HepG2 (cell line): ENCODE data around the gene RREB1. TPM values are rescaled to one million over a fixed set of nuclear protein-coding genes. Genes with fewer than 3 reads are reported as not detected.
A peak's percentile ranks its signal among the peaks of the same experiment; 100 is the strongest.

Source experiments
- FOXA3 ChIP-seq: IDR thresholded peaks from 2 replicates; pipeline ENCODE4 v1.6.1; 2016; ENCODE audit warnings: missing genetic modification reagents, missing compliant biosample characterization
- JUNB ChIP-seq: sonication (generic); formaldehyde crosslinking; IDR thresholded peaks from 2 replicates; pipeline ENCODE4 v1.8.0; 2022; ENCODE audit warnings: missing genetic modification reagents, mild to moderate bottlenecking, borderline replicate concordance
- LRRFIP1 ChIP-seq: sonication (generic); formaldehyde crosslinking; conservative IDR thresholded peaks from 2 replicates; pipeline ENCODE4 v1.4.0; 2020; ENCODE audit warnings: missing genetic modification reagents
- MIER3 ChIP-seq: IDR thresholded peaks from 2 replicates; pipeline ENCODE4 v1.6.1; 2016; ENCODE audit warnings: missing compliant biosample characterization, borderline replicate concordance
- NFIC ChIP-seq: IDR thresholded peaks from 2 replicates; pipeline ENCODE4 v1.6.1; 2012; ENCODE audit warnings: mild to moderate bottlenecking, low read length, inconsistent platforms
- NFYC ChIP-seq: IDR thresholded peaks from 2 replicates; pipeline ENCODE4 v1.6.1; 2016; ENCODE audit warnings: missing genetic modification reagents, missing compliant biosample characterization
- NKX3-1 ChIP-seq: sonication (generic); formaldehyde crosslinking; IDR thresholded peaks from 2 replicates; pipeline ENCODE4 v1.5.0; 2020; ENCODE audit warnings: missing genetic modification reagents
- NR2C2 ChIP-seq: sonication (generic); formaldehyde crosslinking; IDR thresholded peaks from 2 replicates; pipeline ENCODE4 v1.4.0; 2020; ENCODE audit warnings: missing genetic modification reagents, mild to moderate bottlenecking, moderate library complexity, borderline replicate concordance
- RELA ChIP-seq: sonication (generic); formaldehyde crosslinking; IDR thresholded peaks from 2 replicates; pipeline ENCODE4 v1.4.0; 2020; ENCODE audit warnings: missing genetic modification reagents
- SP4 ChIP-seq: sonication (generic); formaldehyde crosslinking; IDR thresholded peaks from 2 replicates; pipeline ENCODE4 v1.8.1; 2023; ENCODE audit warnings: mild to moderate bottlenecking, missing genetic modification reagents
- ZNF225 ChIP-seq: sonication (generic); formaldehyde crosslinking; IDR thresholded peaks from 2 replicates; pipeline ENCODE4 v1.4.0; 2020; ENCODE audit warnings: mild to moderate bottlenecking, missing genetic modification reagents
- ZNF281 ChIP-seq: sonication (generic); formaldehyde crosslinking; IDR thresholded peaks from 2 replicates; pipeline ENCODE4 v1.4.0; 2020; ENCODE audit warnings: missing genetic modification reagents, borderline replicate concordance
- ZNF546 ChIP-seq: sonication (generic); formaldehyde crosslinking; conservative IDR thresholded peaks from 2 replicates; pipeline ENCODE4 v1.8.1; 2023; ENCODE audit warnings: mild to moderate bottlenecking, missing genetic modification reagents
- ZNF644 ChIP-seq: IDR thresholded peaks from 2 replicates; pipeline ENCODE4 v1.6.1; 2016; ENCODE audit warnings: low read depth
- ZNF660 ChIP-seq: sonication (generic); formaldehyde crosslinking; IDR thresholded peaks from 2 replicates; pipeline ENCODE4 v1.5.1; 2020; ENCODE audit warnings: mild to moderate bottlenecking, low read depth, missing genetic modification reagents, borderline replicate concordance
- ZNF709 ChIP-seq: sonication (generic); formaldehyde crosslinking; IDR thresholded peaks from 2 replicates; pipeline ENCODE4 v1.5.0; 2020; ENCODE audit warnings: mild to moderate bottlenecking, missing genetic modification reagents
- ZNF747 ChIP-seq: sonication (generic); formaldehyde crosslinking; IDR thresholded peaks from 2 replicates; pipeline ENCODE4 v1.8.1; 2023; ENCODE audit warnings: missing genetic modification reagents, mild to moderate bottlenecking, borderline replicate concordance
- ZNF878 ChIP-seq: sonication (generic); formaldehyde crosslinking; IDR thresholded peaks from 2 replicates; pipeline ENCODE4 v1.8.1; 2023; ENCODE audit warnings: mild to moderate bottlenecking, missing genetic modification reagents, moderate library complexity
- polyA plus RNA-seq, 8 experiments: library from polyadenylated mRNA; depleted of rRNA in 3 of 8; stranded (reverse) in 7 of 8; unstranded in 1 of 8; fragments of >200 nt; fragmentation: Illumina TruSeq in 4 of 8; extraction: Trizol in 4 of 8; gene quantifications; 2 replicates each; pipeline versions ENCODE4 v1.2.1 to v1.2.3, GENCODE V29; 2011 to 2016; ENCODE audit warnings: low read depth in 4 of 8, missing spikeins in 1 of 8, mixed read lengths in 1 of 8; ENCODE audit not compliant: insufficient read depth in 1 of 8
- total RNA-seq, 5 experiments: library from RNA; depleted of rRNA; stranded (reverse); fragments of >200 nt; fragmentation: Illumina TruSeq; extraction: Trizol; gene quantifications; 2 replicates each; pipeline ENCODE4 v1.2.3, GENCODE V29; 2016; ENCODE audit warnings: low read depth in 1 of 5
- TF ChIP-seq, protein P1 (sequence below), 2 experiments: sonication (generic) in 1 of 2; formaldehyde crosslinking in 1 of 2; IDR thresholded peaks; 2 replicates each; pipeline versions ENCODE4 v1.6.1 to v1.9.0; 2014 to 2022; ENCODE audit warnings: antibody characterized with exemption in 1 of 2, borderline replicate concordance in 1 of 2, inconsistent platforms in 1 of 2, low read depth in 1 of 2, missing genetic modification reagents in 1 of 2

Gene RREB1
- total and polyA plus RNA-seq, 2 of the 13 experiments (the other 11 are each of a cell fraction or from before 2014, with no cell fraction given): 6.1 to 23.2 TPM

- TF ChIP-seq ZNF281 (CRISPR knock-in tag) (no peak), ZNF747 (peak; percentile 12; the same call in 1 of the 2 replicates), NFIC (no peak), NFYC (CRISPR knock-in tag) (no peak), NR2C2 (peak; percentile 80), ZNF546 (no peak), ZNF660 (CRISPR knock-in tag) (no peak), ZNF644 (CRISPR knock-in tag) (0 out of 2 replicates have a peak, but pooled peaks have one; percentile 5), RELA (no peak), FOXA3 (CRISPR knock-in tag) (no peak), SP4 (no peak), MIER3 (0 out of 2 replicates have a peak, but pooled peaks have one; percentile 58), ZNF225 (CRISPR knock-in tag) (0 out of 2 replicates have a peak, but pooled peaks have one; percentile 65), LRRFIP1 (CRISPR knock-in tag) (no peak), JUNB (CRISPR knock-in tag) (no peak), ZNF709 (CRISPR knock-in tag) (no peak), NKX3-1 (CRISPR knock-in tag) (no peak), ZNF878 (no peak)
- TF ChIP-seq, protein P1, sequence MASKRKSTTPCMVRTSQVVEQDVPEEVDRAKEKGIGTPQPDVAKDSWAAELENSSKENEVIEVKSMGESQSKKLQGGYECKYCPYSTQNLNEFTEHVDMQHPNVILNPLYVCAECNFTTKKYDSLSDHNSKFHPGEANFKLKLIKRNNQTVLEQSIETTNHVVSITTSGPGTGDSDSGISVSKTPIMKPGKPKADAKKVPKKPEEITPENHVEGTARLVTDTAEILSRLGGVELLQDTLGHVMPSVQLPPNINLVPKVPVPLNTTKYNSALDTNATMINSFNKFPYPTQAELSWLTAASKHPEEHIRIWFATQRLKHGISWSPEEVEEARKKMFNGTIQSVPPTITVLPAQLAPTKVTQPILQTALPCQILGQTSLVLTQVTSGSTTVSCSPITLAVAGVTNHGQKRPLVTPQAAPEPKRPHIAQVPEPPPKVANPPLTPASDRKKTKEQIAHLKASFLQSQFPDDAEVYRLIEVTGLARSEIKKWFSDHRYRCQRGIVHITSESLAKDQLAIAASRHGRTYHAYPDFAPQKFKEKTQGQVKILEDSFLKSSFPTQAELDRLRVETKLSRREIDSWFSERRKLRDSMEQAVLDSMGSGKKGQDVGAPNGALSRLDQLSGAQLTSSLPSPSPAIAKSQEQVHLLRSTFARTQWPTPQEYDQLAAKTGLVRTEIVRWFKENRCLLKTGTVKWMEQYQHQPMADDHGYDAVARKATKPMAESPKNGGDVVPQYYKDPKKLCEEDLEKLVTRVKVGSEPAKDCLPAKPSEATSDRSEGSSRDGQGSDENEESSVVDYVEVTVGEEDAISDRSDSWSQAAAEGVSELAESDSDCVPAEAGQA (IDR thresholded peaks at IDR 0.05; ENCODE audit: low read depth): no peak
- TF ChIP-seq, protein P1 (CRISPR knock-in tag; IDR thresholded peaks at IDR 0.05; ENCODE audit: borderline replicate concordance): no peak
Observed at GRCh38 chr6:7106215-7106751, 1.5 kb upstream of the RREB1 start (continued).
